ENCODE data around the gene TNFAIP3. TPM values are rescaled to one million over a fixed set of nuclear protein-coding genes. Genes with fewer than 3 reads are reported as not detected.
A peak's percentile ranks its signal among the peaks of the same experiment; 100 is the strongest.

The TNFAIP3 gene
- total RNA-seq, 1 donor from 2014 or later, result 4.6 TPM

DNA sequence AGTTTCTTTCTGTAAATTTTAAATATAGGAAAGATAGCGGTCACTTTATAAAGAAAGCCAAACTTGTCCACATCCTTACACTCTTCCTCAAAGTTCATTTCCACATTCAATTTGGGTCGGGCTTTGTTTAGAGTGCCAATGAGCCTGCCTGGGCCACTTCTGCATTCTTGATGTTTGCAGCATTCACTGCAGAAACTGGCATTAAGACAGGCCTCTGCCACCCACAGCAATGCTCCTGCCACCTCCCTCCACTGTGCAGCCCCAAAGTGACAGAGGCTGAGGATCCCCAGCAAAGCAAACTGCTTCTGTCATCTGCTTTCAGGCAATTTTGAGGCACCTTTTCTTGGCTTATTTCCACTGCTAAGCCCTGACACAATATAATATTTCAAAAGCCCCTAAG lies 61.2 kb downstream of the TNFAIP3 start:
- DNase-seq (peak; percentile 47), ATAC-seq (ENCODE audit: poor library complexity) (peak; percentile 60)
- intact Hi-C loops (cut with DNase I), result no loop called here

- ATAC-seq (ENCODE audit: poor library complexity) (no peak), DNase-seq (no peak)
- intact Hi-C loops (cut with DNase I), result no loop called here
These were observed 64.9 kb downstream of the TNFAIP3 start for GRCh38 chr6:137931849-137932465.

Other genes starting within 250 kb of the TNFAIP3 start
- gene PERP, start 240.2 kb downstream of the TNFAIP3 start, total RNA-seq, result 42.1 TPM